ENCODE data around the gene RPS6KC1. TPM values are rescaled to one million over a fixed set of nuclear protein-coding genes. Genes with fewer than 3 reads are reported as not detected.

The RPS6KC1 gene
- polyA plus RNA-seq, 3 donors = 8.9 to 16.0 (median 11.4) TPM

DNA sequence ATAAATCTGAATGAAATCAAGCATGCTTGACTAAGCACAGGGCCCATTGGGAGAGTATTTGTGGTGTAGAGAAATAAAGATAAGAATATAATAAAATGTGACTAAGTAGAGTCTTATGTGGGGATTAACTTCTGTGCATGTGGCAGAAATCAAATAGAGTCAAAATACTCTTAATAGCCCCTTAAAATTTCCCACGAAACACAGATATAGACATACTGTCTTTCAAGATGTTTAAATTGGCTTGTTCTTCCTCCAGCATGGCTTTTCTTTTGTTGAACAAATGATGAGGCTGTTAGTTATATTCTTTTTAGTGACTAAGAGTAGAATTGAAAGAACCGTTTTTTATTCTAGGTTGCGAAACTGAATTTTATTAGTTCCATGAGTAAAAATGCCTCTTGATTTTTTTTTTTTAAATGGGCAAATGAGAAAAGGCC lies 112.3 kb downstream of the RPS6KC1 start:
- Histone ChIP-seq H3K79me2 (ENCODE audit: insufficient read depth, low read length) (no peaks in the 10 kb centered on the region), H3K9ac (ENCODE audit: insufficient read depth, low read length, poor library complexity, severe bottlenecking) (no peak overlapping the region), H3K4me2 (replicated peaks; ENCODE audit: extremely low read depth, low read length, poor library complexity, severe bottlenecking) (no peak overlapping the region), H3K36me3 (replicated peaks in 1 of 2; ENCODE audit: control insufficient read depth in 1 of 2, insufficient read depth in 2 of 2, low read length in 2 of 2) (peaks cover 0 to 23% of the 10 kb centered on the region in 2 donors), H3K27me3 (ENCODE audit: control insufficient read depth in 2 of 2, insufficient read depth in 2 of 2, low read length in 2 of 2) (no peaks in the 10 kb centered on the region), H3K9me3 (replicated peaks in 1 of 2; ENCODE audit: control insufficient read depth in 1 of 2, insufficient read depth in 1 of 2, low read length in 2 of 2) (no peaks in the 10 kb centered on the region), H3K4me3 (replicated peaks in 1 of 3; ENCODE audit: low read depth in 2 of 3, low read length in 3 of 3) (no peak overlapping the region), H2AFZ (ENCODE audit: insufficient read depth, low read depth, low read length, poor library complexity, severe bottlenecking) (no peak overlapping the region), H4K20me1 (ENCODE audit: insufficient read depth, low read length) (peaks cover 2% of the 10 kb centered on the region), H3K4me1 (ENCODE audit: control insufficient read depth in 1 of 2, insufficient read depth in 2 of 2, low read length in 2 of 2) (no peaks in the 10 kb centered on the region), H3K27ac (ENCODE audit: low read depth in 1 of 2, low read length in 2 of 2) (no peak overlapping the region)
- WGBS (ENCODE audit: insufficient coverage) = 83% methylated on average over 2 of the region's 3 CpGs
- no peak for DNase-seq
- no peak overlapping the region for H3K4me3 Mint-ChIP-seq
- TF ChIP-seq, protein P1, sequence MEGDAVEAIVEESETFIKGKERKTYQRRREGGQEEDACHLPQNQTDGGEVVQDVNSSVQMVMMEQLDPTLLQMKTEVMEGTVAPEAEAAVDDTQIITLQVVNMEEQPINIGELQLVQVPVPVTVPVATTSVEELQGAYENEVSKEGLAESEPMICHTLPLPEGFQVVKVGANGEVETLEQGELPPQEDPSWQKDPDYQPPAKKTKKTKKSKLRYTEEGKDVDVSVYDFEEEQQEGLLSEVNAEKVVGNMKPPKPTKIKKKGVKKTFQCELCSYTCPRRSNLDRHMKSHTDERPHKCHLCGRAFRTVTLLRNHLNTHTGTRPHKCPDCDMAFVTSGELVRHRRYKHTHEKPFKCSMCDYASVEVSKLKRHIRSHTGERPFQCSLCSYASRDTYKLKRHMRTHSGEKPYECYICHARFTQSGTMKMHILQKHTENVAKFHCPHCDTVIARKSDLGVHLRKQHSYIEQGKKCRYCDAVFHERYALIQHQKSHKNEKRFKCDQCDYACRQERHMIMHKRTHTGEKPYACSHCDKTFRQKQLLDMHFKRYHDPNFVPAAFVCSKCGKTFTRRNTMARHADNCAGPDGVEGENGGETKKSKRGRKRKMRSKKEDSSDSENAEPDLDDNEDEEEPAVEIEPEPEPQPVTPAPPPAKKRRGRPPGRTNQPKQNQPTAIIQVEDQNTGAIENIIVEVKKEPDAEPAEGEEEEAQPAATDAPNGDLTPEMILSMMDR (IDR thresholded peaks at IDR 0.05) = no peak
- no peak overlapping the region for H3K27ac Mint-ChIP-seq
- H3K36me3 Mint-ChIP-seq = peaks cover 23 to 25% of the 10 kb centered on the region in 2 donors
- H3K4me1 Mint-ChIP-seq = no peaks in the 10 kb centered on the region
- H3K27me3 Mint-ChIP-seq (ENCODE audit: low read depth in 3 of 3) = no peaks in the 10 kb centered on the region
- intact Hi-C loops (cut with micrococcal nuclease) = no loop called here
- no peaks in the 10 kb centered on the region for H3K9me3 Mint-ChIP-seq

DNA sequence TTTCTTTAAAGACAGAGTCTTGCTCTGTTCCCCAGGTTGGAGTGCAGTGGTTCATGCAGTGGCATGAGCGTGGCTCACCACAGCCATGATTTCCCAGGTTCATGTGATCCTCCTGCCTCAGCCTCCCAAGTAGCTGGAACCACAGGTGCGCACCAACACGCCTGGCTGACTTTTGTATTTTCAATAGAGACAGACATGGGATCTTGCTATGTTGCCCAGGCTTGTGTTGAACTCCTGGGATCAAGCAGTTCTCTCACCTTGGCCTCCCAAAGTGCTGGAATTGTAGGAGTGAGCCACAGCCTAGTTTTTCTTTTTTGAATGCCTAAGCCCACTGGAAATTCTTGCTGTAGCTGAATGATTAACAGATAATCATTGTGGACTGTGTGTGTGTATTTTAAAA lies 113.5 kb downstream of the RPS6KC1 start:
- no peak for DNase-seq
- Mint-ChIP-seq H3K27ac (peak overlapping the region in 1 of 7 donors; percentile 16), H3K36me3 (peaks cover 26 to 28% of the 10 kb centered on the region in 2 donors), H3K4me3 (no peak overlapping the region), H3K27me3 (ENCODE audit: low read depth in 3 of 3) (no peaks in the 10 kb centered on the region), H3K9me3 (no peaks in the 10 kb centered on the region), H3K4me1 (no peaks in the 10 kb centered on the region)
- WGBS (ENCODE audit: insufficient coverage) = 100% methylated on average over 3 of the region's 3 CpGs
- Histone ChIP-seq H4K20me1 (ENCODE audit: insufficient read depth, low read length) (no peaks in the 10 kb centered on the region), H3K4me2 (replicated peaks; ENCODE audit: extremely low read depth, low read length, poor library complexity, severe bottlenecking) (no peak overlapping the region), H3K4me3 (replicated peaks in 1 of 3; ENCODE audit: low read depth in 2 of 3, low read length in 3 of 3) (no peak overlapping the region), H3K79me2 (ENCODE audit: insufficient read depth, low read length) (no peaks in the 10 kb centered on the region), H3K4me1 (ENCODE audit: control insufficient read depth in 1 of 2, insufficient read depth in 2 of 2, low read length in 2 of 2) (no peaks in the 10 kb centered on the region), H2AFZ (ENCODE audit: insufficient read depth, low read depth, low read length, poor library complexity, severe bottlenecking) (no peak overlapping the region), H3K9me3 (replicated peaks in 1 of 2; ENCODE audit: control insufficient read depth in 1 of 2, insufficient read depth in 1 of 2, low read length in 2 of 2) (no peaks in the 10 kb centered on the region), H3K27me3 (ENCODE audit: control insufficient read depth in 2 of 2, insufficient read depth in 2 of 2, low read length in 2 of 2) (no peaks in the 10 kb centered on the region), H3K36me3 (replicated peaks in 1 of 2; ENCODE audit: control insufficient read depth in 1 of 2, insufficient read depth in 2 of 2, low read length in 2 of 2) (peaks cover 0 to 31% of the 10 kb centered on the region in 2 donors), H3K9ac (ENCODE audit: insufficient read depth, low read length, poor library complexity, severe bottlenecking) (no peak overlapping the region), H3K27ac (ENCODE audit: low read depth in 1 of 2, low read length in 2 of 2) (no peak overlapping the region)
- intact Hi-C loops (cut with micrococcal nuclease) = no loop called here
- TF ChIP-seq, protein P1 (IDR thresholded peaks at IDR 0.05) = no peak
